Skin of body (tissue), 2 donors: ENCODE measurements around the gene SALL3. TPM values are rescaled to one million over a fixed set of nuclear protein-coding genes. Genes with fewer than 3 reads are reported as not detected.
"Not testable (repeated sequence)": the region's sequence is repeated elsewhere in the genome, so short reads cannot be mapped to it uniquely, and the experiment has no call there.

Experiments used
- DNase-seq: peaks from one replicate; lab custom pipeline; 2025; lab: John Stamatoyannopoulos, UW
- total RNA-seq: library from RNA; depleted of rRNA; stranded (reverse); fragments of >200 nt; gene quantifications from one replicate; pipeline ENCODE4 v1.2.3, GENCODE V29; 2014

The SALL3 gene
- under 0.01 TPM for total RNA-seq

DNA sequence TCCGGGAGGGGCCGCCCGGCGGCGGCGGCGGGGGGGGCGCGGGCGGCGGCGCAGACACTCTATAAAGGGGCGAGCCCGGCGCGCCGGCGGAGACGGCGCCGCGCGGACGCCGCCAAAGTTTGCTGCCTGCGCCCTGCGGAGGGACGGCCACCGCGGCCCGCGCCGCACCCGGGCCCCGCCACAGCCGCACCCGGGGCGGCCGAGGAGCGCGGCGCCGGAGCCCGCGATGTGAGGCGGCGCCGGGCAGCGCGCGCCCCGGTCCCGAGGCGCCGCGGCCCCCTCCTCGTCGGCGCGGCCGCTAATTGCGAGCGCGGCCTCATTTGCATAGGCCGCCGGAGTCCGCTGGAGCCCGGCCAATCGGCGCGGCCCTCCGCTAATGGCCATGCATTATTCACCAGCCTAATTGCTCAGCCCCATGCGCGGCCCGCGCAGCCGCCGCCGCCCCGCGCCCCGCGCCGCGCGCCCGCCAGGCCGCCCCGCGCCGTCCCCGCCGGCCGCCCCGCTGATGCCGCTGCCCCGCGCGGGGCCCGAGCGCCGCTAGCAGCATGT lies at the start of gene SALL3:
SALL3 (plus strand) TSS at position 89 of the 549 bp plus-strand sequence; CDS start at position 546, 457 bp downstream.
- no peak for DNase-seq

DNA sequence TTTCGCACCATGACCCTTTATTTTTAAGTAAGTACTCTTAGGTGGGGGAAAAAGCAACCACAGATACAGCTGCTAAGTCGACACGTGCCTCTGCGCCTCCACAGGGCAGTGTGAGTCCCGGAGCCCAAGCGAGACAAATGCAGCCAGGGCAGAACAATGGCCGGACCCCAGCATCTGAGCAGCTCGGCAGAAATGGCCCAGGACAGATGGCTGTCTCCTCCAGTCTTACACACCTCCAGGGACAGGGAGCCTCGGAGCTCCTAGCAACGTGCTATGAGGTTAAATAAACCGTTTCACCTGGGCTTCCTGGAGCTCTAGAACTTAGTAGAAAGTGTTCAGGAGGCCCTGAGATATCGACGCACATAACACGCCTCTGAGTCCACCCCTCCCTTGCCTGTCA lies 47.3 kb upstream of the SALL3 start:
- DNase-seq: no peak

DNA sequence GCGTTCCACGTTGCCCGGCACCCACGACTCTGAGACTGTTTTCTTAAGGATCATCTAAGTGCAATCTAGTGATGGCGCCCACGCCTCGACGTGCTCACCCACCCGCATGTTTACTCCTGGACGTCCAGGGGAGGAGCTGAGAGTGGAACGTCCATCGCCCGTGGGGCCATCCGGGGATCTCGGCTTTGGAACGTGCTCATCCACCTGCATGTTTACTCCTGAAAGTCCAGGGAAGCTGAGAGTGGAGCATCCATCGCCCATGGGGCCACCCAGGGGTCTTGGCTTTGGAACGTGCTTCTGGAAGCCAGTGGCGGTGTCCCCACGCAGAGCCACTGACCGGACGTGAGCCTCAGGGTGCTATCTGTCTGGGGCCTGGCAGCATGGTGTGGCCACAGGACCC lies 45.6 kb upstream of the SALL3 start:
- no peak for DNase-seq

DNA sequence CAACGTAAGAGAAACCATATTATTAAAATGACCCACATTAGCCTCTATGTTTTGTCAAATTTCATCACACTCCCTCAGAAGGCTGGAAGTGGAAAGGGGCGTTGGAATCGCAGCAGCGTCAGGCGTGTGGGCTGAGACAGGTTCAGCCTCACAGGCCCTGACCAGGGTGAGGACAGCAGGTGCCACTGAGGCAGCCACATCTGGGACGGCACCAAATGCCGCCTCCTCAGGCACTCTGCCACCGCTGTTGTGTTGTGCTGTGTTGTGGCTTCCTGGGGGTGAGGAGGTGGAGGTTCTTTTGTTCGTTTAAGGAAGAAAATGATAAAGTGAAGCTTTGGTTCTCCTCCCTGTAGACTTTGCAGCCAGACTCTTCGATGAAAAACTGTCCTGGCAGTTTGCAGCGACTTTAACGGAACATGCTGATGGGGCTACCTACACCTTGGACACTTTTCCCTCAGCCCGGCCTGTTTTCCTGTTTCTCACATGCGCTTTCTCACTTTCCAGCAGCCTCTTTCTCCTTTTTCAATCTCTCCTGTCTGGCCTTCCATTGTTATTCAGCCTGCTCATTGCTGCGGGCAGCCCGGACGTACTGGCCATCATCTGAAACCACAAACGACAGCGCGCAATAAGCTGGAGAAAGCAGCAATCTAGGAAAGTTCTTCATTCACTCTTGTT lies 44.9 kb upstream of the SALL3 start:
- DNase-seq: no peak

DNA sequence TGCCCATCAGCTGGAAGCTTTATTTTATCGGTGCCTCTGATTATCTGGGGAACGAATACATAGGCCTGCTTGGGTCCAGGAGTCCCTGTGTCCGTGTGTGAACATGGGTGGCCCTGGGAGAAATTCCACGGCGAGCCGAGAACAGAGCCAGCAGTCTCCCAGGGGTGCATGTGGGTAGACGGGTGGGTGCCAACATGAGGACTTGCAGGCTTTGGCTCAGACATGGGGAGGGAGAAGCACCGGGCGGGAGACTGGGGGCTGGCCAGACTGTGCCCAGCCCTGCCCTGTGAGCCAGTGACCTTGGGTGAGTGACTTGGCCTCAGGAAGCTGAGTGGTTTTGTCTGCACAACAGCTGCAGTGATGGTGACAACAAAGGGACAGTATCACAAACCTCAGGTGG lies 44.2 kb upstream of the SALL3 start:
- no peak for DNase-seq

DNA sequence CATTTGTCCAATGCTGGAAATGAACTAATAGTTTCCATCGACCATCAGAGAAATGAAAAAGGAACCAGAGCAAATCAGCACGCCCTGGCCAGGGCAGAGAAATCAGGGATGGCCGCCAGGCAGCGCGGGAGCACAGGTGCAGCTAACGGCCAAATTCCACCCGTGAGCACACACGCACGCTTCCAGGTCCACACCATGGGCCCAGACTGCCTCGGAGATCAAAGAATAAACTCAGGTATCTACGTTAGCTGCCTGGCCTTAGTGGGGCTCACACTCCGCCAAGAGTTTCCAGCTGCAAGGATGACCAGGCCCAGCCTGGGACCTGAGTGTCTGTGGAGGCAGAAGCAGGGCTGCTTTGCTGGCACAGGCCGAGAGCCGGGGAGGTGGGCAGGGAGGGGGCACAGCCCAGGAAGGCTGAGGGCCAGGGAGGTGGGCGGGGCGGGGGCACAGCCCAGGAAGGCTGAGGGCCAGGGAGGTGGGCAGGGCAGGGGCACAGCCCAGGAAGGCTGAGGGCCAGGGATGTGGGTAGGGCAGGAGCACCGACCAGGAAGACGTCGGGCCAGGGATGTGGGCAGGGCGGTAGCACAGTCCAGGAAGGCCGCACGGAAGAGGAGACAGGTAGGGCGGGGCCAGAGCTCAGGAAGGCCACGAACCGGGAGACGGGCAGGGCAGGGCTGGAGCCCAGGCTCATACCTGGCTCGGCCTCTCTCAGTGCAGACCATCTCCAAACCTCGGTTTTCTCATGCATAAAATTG lies 43.2 kb upstream of the SALL3 start:
- DNase-seq: no peak

DNA sequence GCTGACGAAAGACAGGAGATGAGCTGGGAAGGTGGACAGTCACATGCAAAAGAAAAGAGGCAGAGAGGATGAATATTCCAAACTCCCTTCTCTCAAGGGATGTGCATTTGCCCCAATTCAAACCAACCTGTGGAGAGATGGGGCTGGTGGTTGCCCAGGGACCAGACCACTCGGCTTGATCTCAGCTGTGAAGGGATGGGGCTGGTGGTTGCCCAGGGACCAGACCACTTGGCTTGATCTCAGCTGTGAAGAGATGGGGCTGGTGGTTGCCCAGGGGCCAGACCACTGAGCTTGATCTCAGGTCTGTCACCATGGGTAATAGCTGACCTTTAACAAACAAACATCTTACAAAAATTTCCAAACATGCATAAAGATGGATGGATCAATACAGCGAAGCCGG lies 42.5 kb upstream of the SALL3 start:
- DNase-seq: no peak

DNA sequence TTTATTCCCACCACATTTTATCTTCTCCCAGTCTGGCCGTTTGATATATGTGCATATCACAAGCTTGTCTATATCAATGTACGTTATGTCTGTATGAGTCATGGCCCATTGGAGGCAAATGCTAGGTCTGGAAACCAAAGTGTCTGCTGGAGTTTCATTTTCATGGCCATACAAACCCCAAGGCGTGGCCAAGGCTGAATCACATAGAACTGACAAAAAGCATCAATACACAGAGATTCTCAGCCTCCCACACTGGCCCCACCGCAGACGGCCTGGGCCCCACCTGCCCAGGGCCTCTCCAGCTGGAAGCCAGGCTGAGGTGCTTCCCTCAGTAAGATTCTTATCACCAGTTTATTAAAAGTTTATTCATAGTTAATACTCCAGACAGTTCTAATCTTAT lies 40.5 kb upstream of the SALL3 start:
- DNase-seq: no peak

DNA sequence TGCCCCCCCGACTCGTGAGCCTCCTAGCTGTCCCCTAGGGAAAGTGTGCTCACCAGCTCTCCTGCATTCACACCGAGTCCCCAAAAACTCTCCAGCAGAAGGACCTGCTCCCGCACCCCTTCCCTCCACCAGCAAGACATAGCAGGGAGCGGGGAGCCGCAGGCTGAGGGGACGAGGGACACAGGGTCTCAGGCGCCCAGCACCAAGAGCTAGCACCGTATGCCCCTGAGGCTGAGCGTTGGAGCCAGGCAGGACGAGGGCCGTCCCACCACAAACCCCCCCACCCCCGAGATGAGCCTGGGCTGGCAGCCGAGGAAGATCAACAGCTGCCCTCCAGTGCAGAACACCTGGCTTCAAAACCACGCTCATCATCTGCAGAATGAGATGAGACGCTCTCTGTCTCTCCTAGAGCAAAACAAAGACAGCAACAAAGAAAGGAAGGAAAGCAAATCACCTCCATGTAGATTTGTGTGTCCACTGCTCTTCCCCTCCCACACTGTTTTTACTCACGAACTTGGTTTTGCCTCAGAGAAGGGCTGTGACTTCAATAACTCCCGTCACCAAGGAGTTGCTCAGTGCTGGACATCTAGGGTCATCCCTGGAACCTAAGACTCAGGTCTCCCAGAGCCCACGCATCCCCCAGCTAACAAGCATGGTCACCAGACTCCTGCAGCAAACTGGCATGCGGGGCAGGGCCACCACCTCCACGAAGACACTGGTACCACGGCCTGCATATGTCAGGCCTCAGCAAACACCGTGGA lies 39.7 kb upstream of the SALL3 start:
- no peak for DNase-seq

DNA sequence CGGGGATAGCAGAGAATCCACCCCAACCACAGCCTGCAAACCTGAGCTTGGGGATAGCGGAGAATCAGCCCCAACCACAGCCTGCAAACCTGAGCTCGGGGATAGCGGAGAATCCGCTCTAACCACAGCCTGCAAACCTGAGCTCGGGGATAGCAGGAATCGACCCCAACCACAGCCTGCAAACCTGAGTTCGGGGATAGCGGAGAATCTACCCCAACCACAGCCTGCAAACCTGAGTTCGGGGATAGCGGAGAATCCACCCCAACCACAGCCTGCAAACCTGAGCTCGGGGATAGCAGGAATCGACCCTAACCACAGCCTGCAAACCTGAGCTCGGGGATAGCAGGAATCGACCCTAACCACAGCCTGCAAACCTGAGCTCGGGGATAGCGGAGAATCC lies 37.4 kb upstream of the SALL3 start:
- DNase-seq: not testable (repeated sequence)

DNA sequence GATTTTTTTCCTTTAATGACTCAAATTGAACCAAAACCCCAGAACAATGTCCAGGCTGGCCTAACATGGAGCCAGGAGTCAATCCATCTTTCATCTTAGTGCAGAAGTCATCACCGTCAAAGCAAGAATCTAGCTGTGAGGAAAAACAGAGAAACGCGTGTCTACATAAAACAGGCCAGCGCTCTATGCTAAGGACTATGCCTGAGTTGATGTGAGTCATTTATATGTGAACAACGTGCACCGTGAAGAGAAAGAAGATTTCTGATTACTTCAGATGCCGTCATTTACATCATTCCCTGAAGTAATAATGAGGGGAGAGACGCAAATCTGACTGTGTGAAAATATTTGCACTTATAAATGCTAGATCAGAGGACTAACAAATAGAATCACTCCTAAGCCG lies 34.0 kb upstream of the SALL3 start:
- DNase-seq: no peak

DNA sequence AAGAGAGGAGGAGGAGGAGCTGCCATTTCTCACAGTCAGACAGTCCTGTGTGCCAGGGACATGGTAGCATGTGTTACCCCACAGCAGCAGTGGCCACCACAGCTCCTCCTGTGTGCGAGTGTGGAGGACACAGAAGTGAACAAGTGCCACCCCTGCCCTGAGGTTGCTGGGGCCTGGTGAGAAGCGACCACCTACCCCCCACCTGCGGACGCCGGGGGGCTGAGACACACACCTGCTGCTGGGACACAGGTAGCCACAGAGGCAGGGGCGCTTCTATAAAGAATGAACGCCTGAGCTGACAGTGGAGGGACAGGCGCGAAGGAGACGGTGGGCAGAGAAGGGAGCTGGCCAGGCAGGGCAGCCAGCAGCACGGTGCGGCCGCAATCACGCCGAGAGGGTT lies 32.3 kb upstream of the SALL3 start:
- DNase-seq: no peak

DNA sequence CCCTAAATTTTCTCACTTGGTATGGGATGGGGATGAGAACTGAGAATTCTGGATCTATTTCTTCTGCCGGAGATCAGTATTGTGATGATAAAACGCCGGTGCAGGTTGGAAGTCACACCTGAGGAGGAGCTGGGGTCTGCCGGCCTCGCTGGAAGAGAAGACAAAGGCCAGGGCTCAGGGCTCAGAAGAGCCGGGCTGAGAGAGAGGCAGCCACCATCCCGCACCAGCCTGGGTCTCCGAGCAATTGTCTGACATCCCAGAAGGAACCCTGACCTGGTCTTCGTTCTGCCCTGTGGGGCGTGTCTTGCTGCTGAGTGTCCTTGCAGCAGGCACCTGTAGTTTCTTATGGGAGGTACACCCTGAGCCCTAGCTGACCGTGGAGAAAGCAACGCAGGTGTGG lies 31.4 kb upstream of the SALL3 start:
- DNase-seq: no peak

DNA sequence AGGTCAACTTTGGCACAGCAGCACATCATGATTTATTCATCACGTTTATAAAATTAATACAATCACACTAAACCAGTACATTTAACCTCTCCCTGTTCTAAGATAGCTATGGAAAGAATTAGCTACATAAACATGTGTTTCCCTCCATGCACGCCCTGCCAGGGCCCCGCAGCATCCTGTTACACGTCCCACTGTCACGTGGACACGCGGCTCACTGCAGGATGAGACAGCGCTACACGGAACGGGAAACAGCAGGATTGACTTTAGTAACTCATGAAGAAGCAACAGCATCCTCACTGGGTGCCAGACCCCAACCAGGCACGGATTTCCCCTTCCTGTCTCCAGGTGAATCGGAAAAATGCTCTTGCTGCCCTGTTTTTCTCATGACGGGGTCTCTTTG lies 30.9 kb upstream of the SALL3 start:
- DNase-seq: no peak

DNA sequence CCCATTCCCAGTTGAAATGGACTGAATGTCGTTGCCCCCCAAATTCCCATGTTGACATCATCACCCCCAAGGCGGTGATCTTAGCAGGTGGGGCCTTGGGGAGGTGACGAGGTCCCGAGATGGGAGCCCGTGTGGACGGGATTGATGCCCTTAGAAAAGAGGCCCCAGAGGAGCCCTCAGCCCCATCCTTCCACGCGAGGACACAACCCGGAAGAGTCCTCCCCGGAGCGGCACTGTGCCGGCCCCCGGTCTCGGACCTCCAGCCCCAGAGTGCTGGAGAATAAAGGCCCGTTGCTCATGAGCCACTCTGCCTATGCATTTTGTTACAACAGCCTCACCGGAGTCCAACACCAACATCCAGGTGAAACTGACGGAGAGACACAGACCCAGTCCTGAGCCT lies 30.4 kb upstream of the SALL3 start:
- no peak for DNase-seq

DNA sequence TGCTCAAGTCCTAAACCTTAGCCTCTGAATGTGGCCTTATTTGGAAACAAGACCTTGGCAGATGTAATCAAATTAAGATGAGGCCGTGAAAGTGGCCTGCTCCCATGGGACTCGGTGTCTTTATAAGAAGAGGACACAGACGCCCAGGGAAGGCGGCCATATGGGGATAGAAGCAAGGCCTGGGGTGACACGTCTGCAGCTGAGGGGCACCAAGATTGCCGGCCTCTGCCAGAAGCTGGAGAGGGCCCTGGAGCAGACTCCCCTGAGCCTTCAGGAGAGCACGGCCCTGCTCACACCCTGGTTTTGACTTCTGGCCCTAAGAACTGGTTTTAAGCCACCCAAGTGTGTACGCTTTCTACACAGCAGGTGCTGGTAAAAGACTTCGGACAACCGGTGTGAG lies 29.2 kb upstream of the SALL3 start:
- DNase-seq: no peak

DNA sequence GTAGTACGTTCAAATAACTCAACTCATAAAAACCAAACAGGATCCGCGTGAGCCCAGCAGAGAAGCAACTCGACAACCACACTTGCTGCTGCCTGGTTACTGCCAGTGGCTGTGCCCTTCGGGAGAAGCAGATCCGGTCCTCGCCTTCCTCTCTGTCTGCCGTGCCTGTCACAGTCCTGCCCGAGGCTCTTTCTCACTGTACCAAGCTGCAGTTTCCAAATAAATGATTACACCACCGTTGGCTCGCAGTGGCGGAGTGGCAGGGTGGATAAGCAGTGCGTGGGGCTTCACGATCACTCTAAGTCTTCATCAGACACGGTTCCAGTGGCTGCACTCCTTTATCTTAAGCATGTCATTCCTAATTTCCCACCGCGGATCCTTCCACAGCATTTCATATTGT lies 26.1 kb upstream of the SALL3 start:
- DNase-seq: no peak

DNA sequence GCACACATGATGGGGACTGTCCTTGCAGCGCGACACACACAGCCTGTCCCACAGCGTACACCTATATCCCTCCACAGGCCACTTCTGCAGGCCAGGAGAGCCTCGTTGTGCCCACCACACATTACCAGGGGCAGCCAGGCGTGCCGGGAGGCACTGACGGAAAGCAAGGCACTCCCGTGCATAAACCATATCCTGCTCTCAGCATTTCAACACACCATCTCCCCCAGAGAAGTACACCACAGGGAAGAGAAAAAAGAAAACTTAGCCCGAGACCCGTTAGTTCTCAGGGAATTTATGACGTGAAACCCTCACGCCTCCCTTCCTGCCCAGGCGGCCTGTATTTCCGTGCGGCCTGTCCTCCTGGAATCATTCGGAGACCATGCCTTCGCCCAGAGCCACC lies 24.6 kb upstream of the SALL3 start:
- no peak for DNase-seq

DNA sequence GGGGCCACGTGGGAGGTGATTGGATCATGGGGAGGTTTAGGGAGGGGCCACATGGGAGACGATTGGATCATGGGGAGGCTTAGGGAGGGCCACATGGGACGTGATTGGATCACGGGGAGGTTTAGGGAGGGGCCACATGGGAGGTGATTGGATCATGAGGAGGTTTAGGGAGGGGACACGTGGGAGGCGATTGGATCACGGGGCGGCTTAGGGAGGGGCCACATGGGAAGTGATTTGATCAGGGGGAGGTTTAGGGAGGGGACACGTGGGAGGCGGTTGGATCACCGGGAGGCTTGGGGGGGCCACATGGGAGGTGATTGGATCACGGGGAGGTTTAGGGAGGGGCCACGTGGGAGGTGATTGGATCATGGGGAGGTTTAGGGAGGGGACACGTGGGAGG lies 22.5 kb upstream of the SALL3 start:
- DNase-seq: no peak

DNA sequence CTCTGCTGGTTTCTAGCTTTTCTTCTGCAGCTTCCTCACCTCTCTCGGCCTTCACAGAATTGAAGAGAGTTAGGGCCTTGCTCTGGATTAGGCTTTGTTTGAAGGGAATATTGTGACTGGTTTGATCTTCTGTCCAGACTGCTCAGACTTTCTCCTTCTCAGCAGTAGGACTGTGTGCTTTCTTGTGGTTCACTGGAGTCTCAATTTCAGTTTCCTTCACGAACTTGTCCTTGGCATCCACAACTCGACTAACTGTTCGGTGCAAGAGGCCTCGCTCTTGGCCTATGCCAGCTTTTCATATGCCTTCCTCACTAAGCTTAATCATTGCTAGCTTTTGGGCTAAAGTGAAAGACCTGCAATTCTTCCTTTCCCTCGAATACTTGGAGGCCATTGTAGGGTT lies 18.9 kb upstream of the SALL3 start:
- no peak for DNase-seq

DNA sequence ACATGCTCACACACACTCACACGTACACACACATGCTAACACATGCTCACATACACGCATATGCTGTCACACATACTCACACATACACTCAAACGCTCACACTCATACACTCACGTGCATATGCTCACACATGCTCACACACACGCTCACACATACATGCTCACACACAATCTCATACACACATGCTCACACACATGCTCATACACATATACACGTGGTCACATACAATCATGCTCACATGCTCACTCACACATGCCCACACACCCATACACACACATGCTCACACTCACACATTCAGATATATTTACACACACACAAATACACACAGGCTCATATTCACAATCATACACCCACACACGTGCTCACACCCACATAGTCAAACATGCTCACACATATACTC lies 17.5 kb upstream of the SALL3 start:
- DNase-seq: no peak

DNA sequence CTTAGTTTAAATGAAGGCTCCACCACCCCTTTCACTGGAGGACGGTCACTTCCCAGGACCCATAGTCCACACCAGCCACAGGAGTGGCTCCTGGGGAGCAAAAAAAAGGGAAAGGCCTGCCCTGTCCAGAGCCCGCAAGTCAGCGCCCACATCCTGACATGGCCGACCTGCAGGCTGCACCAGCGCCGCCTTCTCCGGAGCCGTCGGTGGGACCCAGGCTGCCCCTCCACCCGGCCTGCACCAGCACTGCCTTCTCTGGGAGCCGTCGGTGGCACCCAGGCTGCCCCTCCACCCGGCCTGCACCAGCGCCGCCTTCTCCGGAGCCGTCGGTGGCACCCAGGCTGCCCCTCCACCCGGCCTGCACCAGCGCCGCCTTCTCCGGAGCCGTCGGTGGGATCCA lies 14.9 kb upstream of the SALL3 start:
- DNase-seq: not testable (repeated sequence)
